GM18520 (cell line): Measurements from ENCODE around the gene OR2C3.
"Not testable (repeated sequence)": the region's sequence is repeated elsewhere in the genome, so short reads cannot be mapped to it uniquely, and the experiment has no call there.

Experiments used
- ATAC-seq: cut with Tn5 transposase; IDR thresholded peaks from one replicate; pipeline ENCODE4 v1.9.1; 2021; ENCODE audit not compliant: unreplicated experiment

The OR2C3 gene

DNA sequence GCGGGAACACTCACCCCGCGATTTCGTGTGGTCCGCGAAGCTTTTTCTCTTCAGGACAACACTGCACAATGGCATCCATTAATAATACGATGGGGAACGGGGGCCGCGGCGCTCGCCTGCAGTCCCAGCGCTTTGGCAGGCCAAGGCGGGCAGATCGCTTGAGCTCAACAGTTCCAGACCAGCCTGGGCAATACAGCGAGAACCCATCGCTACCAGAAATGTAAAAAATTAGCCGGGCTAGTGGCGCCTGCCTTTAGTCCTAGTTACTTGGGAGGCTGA is 17.7 kb downstream of the OR2C3 start:
- ATAC-seq, result no peak

GRCh38 chr1:247517795-247518612 is 18.2 kb downstream of the OR2C3 start:
- ATAC-seq, result no peak

DNA sequence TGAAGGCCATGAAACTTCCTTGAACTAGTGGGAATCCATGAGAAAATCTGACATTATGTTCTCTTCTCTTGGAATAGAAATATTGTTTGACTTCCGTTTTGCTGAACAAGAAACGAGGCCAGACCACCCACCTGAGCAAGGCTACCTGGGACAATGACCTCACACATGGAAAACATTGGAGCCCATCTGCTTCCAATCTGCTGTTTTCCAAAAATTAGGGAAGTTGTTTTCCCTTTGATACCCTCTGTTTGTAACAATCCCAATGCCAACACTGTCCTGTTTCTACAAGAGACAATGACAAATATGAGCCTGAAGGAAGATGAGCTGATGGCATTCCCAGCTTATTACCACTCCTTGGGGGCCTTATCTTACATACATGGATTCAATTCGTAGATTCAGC is 29.4 kb downstream of the OR2C3 start:
- no peak for ATAC-seq

DNA sequence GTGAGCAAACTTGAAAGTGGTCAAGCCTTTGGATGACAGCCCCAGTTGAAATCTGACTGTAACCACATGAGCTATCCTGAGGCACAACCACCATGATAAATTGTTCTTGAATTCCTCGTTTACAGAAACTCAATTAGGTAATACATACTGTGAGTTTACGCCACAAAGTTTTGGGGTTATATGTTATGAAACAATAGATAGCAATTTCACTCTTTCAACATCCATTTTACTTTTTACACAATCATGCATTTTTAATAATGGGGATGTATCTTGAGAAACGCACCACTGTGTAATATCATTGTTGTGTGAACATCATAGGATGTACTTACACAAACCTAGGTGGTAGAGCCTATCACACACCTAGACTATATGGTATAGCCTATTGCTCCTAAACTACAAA is 35.4 kb downstream of the OR2C3 start:
- ATAC-seq, result no peak

DNA sequence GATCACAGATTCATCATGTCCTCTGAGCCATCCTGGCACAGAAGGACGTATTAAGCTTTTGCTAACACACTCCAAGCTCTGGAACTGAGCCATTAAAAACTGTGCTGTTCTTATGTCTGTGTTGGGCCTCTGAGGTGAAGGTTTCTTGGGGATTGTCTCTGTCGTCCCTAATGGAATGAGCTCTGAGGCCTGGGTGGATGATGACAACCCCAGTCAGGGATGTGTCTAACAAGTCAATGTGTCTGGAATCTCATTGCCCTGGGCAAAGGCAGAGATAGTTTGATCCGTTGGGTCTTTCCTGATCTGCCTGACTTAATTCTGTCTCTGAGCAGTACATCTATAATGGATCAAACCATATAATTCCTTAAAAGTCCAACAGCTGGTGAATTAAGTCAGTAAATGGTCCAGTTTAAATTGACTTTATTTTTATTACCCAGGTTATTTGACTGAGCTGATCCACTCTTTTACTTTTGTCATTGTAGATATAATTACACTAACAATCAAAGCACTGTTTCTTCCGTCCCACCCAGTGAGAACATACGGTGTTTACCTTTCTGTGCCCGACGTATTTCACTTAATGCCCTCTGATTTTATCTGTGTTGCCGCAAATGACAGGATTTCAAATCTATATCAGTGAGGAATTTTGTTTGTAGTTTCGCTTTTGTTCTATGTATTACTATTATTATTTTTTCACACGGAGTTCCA is 39.5 kb downstream of the OR2C3 start:
- ATAC-seq, result no peak

GRCh38 chr1:247494767-247495166 is 41.5 kb downstream of the OR2C3 start:
- no peak for ATAC-seq

- ATAC-seq, result no peak
Measured at GRCh38 chr1:247493106-247493505, 43.1 kb downstream of the OR2C3 start.

DNA sequence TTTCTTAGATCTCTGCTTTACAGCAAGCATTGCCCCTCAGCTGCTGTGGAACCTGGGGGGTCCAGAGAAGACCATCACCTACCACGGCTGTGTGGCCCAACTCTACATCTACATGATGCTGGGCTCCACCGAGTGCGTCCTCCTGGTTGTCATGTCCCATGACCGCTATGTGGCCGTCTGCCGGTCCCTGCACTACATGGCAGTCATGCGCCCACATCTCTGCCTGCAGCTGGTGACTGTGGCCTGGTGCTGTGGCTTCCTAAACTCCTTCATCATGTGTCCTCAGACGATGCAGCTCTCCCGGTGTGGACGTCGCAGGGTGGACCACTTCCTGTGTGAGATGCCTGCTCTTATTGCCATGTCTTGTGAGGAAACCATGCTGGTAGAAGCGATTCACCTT is 44.9 kb downstream of the OR2C3 start:
- no peak for ATAC-seq

- no peak for ATAC-seq
Measured at GRCh38 chr1:247487057-247487456, 49.2 kb downstream of the OR2C3 start.

GRCh38 chr1:247482747-247483146 is 53.5 kb downstream of the OR2C3 start:
- no peak for ATAC-seq

DNA sequence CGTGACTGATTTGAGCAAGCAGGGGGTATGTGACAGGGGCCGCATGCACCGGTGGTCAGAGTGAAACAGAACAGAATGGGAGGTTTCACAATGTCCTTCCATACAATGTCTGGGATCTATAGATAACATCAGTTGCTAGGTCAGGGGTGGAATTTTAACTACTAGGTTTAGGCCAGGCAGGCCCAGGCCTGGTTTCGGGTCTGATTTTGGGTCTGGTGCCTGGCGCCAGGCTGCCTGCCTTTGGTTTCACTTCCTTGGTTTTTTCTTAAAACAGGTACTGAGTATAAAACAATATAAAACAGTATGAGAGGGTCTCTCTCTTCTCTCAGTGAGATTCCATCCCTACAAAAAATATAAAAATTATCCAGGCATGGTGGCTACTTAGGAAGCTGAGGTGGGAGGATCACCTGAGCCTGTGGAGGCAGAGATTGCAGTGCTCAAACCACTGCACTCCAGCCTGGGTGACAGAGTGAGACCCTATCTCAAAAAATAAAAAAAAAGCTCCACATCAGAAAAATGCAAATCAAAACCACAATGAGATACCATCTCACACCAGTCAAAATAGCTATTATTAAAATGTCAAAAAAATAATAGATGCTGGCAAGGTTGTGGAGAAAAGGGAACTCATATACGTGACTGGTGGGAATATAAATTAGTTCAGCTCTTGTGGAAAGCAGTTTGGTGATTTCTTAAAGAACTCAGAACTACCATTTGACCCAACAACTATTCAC is 59.7 kb downstream of the OR2C3 start:
- ATAC-seq, result not testable (repeated sequence)

GRCh38 chr1:247475793-247476192 is 60.4 kb downstream of the OR2C3 start:
- ATAC-seq, result no peak
